ENCODE results near the gene ETV3L. TPM values are rescaled to one million over a fixed set of nuclear protein-coding genes. Genes with fewer than 3 reads are reported as not detected.

The ETV3L gene
- total and polyA plus RNA-seq, 2 of the 8 experiments (the other 6 are each of a cell fraction or from before 2014, with no cell fraction given) = 0.17 to 0.26 TPM

- TF ChIP-seq, protein P1, sequence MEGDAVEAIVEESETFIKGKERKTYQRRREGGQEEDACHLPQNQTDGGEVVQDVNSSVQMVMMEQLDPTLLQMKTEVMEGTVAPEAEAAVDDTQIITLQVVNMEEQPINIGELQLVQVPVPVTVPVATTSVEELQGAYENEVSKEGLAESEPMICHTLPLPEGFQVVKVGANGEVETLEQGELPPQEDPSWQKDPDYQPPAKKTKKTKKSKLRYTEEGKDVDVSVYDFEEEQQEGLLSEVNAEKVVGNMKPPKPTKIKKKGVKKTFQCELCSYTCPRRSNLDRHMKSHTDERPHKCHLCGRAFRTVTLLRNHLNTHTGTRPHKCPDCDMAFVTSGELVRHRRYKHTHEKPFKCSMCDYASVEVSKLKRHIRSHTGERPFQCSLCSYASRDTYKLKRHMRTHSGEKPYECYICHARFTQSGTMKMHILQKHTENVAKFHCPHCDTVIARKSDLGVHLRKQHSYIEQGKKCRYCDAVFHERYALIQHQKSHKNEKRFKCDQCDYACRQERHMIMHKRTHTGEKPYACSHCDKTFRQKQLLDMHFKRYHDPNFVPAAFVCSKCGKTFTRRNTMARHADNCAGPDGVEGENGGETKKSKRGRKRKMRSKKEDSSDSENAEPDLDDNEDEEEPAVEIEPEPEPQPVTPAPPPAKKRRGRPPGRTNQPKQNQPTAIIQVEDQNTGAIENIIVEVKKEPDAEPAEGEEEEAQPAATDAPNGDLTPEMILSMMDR (IDR thresholded peaks at IDR 0.05; ENCODE audit: control extremely low read depth in 1 of 3, insufficient read depth in 1 of 3, low read depth in 1 of 3, low read length in 3 of 3) = no peak
- TF ChIP-seq E2F6 (IDR thresholded peaks at IDR 0.05) = no peak
- no peak for TF ChIP-seq GTF2F1 (IDR thresholded peaks at IDR 0.05; ENCODE audit: borderline replicate concordance, low read depth, low read length)
These were observed 14.9 kb downstream of the ETV3L start (continued) for GRCh38 chr1:157084720-157085119.
